Measurements from ENCODE around the gene FGGY. TPM values are rescaled to one million over a fixed set of nuclear protein-coding genes. Genes with fewer than 3 reads are reported as not detected.

The FGGY gene
- total and polyA plus RNA-seq, 3 experiments from 2014 or later: 5.3 to 7.9 (median 6.6) TPM

DNA sequence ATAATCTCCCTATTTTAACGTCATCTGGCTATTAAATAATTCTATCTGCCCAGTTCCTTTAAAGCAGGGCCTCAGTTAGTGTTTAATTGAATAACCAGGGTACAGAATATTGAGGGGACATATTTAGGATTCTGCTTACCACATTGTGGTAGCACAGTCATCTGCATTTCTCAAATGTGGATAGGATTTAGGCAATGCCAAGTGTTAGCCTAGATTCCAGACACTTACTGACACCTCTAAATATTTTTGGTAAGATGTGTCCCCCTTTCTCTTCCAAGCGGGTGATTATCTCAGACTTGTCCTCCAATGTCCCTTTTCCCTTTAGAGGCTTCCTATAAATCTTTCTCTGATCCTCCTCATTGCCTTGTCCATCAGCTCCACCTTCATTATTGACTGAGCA, 357.1 kb downstream of the FGGY start:
- H3K4me1 Mint-ChIP-seq: no peaks in the 10 kb centered on the region

DNA sequence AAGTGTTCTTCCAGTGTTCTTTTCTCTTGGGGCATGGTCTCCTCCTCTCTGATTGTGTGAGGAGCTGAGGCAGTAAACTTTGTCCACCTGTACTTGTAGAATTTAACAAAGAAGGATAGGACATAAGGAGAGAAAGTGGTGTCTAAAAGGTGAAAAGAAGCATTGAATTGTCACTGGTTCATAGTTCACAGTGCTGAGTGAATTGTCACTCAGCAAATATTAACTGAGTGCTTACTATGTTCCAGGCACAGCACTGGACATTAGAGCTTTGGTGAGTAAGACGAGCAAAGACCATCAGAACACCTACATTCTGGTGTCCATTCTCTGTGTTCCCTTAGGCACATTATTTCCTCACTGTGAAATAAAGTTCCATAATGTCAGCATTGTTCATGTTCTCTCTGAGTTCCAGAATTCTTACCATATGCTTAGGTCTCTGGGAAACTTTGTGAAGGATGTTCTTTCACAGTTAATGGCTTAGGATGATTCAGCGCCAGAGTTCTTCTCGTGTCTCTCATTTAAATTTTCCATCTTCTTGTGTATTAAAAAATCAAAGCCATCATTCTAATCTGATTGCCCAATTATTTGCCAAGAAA, 361.1 kb downstream of the FGGY start:
- Mint-ChIP-seq H3K9me3 (peaks cover 0 to 3% (median 0%) of the 10 kb centered on the region in 5 donors), H3K4me3 (no peak overlapping the region), H3K36me3 (peaks cover 0 to 11% (median 1%) of the 10 kb centered on the region in 3 donors), H3K27me3 (no peaks in the 10 kb centered on the region), H3K4me1 (no peaks in the 10 kb centered on the region), H3K27ac (no peak overlapping the region)
- Histone ChIP-seq H3K4me3 (ENCODE audit: low read length) (no peak overlapping the region), H3K27ac (ENCODE audit: low read depth, low read length) (no peak overlapping the region), H3K4me1 (ENCODE audit: insufficient read depth, low read length) (no peaks in the 10 kb centered on the region), H3K36me3 (ENCODE audit: insufficient read depth, low read length) (no peaks in the 10 kb centered on the region), H3K27me3 (ENCODE audit: insufficient read depth, low read length, poor library complexity, severe bottlenecking) (no peaks in the 10 kb centered on the region), H3K9me3 (ENCODE audit: low read length) (no peaks in the 10 kb centered on the region)
- no peak for DNase-seq
- POLR2A ChIA-PET: no interaction called here
- CTCF ChIA-PET: no interaction called here

More for the DNA sequence above, 357.1 kb downstream of the FGGY start:
- no peak overlapping the region for H3K4me3 Mint-ChIP-seq
- peaks cover 0 to 11% (median 1%) of the 10 kb centered on the region in 3 donors for H3K36me3 Mint-ChIP-seq
- Histone ChIP-seq H3K27me3 (ENCODE audit: insufficient read depth, low read length, poor library complexity, severe bottlenecking) (no peaks in the 10 kb centered on the region), H3K4me3 (ENCODE audit: low read length) (no peak overlapping the region), H3K9me3 (ENCODE audit: low read length) (no peaks in the 10 kb centered on the region), H3K4me1 (ENCODE audit: insufficient read depth, low read length) (no peaks in the 10 kb centered on the region), H3K27ac (ENCODE audit: low read depth, low read length) (no peak overlapping the region), H3K36me3 (ENCODE audit: insufficient read depth, low read length) (no peaks in the 10 kb centered on the region)
- no peak overlapping the region for H3K27ac Mint-ChIP-seq
- H3K27me3 Mint-ChIP-seq: no peaks in the 10 kb centered on the region
- POLR2A ChIA-PET: no interaction called here
- CTCF ChIA-PET: no interaction called here
- DNase-seq: no peak
- peaks cover 0 to 8% (median 5%) of the 10 kb centered on the region in 5 donors for H3K9me3 Mint-ChIP-seq

GRCh38 chr1:59664166-59664565, 367.3 kb downstream of the FGGY start:
- H3K27me3 ChIP-seq (ENCODE audit: insufficient read depth, low read length, poor library complexity, severe bottlenecking): no peaks in the 10 kb centered on the region
- no peak for DNase-seq
- peaks cover 2 to 5% (median 3%) of the 10 kb centered on the region in 3 donors for H3K36me3 Mint-ChIP-seq
- H3K27ac Mint-ChIP-seq: no peak overlapping the region
- H3K4me1 ChIP-seq (ENCODE audit: insufficient read depth, low read length): no peaks in the 10 kb centered on the region
- CTCF ChIA-PET: no interaction called here
- no peak overlapping the region for H3K27ac ChIP-seq (ENCODE audit: low read depth, low read length)
- POLR2A ChIA-PET: no interaction called here
- H3K9me3 ChIP-seq (ENCODE audit: low read length): no peaks in the 10 kb centered on the region
- no peaks in the 10 kb centered on the region for H3K4me1 Mint-ChIP-seq
- H3K4me3 ChIP-seq (ENCODE audit: low read length): no peak overlapping the region
- H3K36me3 ChIP-seq (ENCODE audit: insufficient read depth, low read length): no peaks in the 10 kb centered on the region
- H3K4me3 Mint-ChIP-seq: no peak overlapping the region
- no peaks in the 10 kb centered on the region for H3K27me3 Mint-ChIP-seq
- no peaks in the 10 kb centered on the region for H3K9me3 Mint-ChIP-seq

GRCh38 chr1:59666106-59666505, 369.2 kb downstream of the FGGY start:
- Histone ChIP-seq H3K36me3 (ENCODE audit: insufficient read depth, low read length) (no peaks in the 10 kb centered on the region), H3K4me1 (ENCODE audit: insufficient read depth, low read length) (no peaks in the 10 kb centered on the region), H3K27ac (ENCODE audit: low read depth, low read length) (no peak overlapping the region), H3K27me3 (ENCODE audit: insufficient read depth, low read length, poor library complexity, severe bottlenecking) (no peaks in the 10 kb centered on the region), H3K9me3 (ENCODE audit: low read length) (no peaks in the 10 kb centered on the region), H3K4me3 (ENCODE audit: low read length) (no peak overlapping the region)
- H3K4me1 Mint-ChIP-seq: no peaks in the 10 kb centered on the region
- no peaks in the 10 kb centered on the region for H3K9me3 Mint-ChIP-seq
- no peak for DNase-seq
- H3K27me3 Mint-ChIP-seq: no peaks in the 10 kb centered on the region
- no peak overlapping the region for H3K4me3 Mint-ChIP-seq
- H3K27ac Mint-ChIP-seq: no peak overlapping the region
- H3K36me3 Mint-ChIP-seq: peaks cover 2 to 5% (median 4%) of the 10 kb centered on the region in 3 donors
- POLR2A ChIA-PET: no interaction called here
- CTCF ChIA-PET: no interaction called here

GRCh38 chr1:59667020-59667419, 370.1 kb downstream of the FGGY start:
- Histone ChIP-seq H3K4me1 (ENCODE audit: insufficient read depth, low read length) (no peaks in the 10 kb centered on the region), H3K27ac (ENCODE audit: low read depth, low read length) (no peak overlapping the region), H3K9me3 (ENCODE audit: low read length) (no peaks in the 10 kb centered on the region), H3K4me3 (ENCODE audit: low read length) (no peak overlapping the region), H3K27me3 (ENCODE audit: insufficient read depth, low read length, poor library complexity, severe bottlenecking) (no peaks in the 10 kb centered on the region), H3K36me3 (ENCODE audit: insufficient read depth, low read length) (no peaks in the 10 kb centered on the region)
- Mint-ChIP-seq H3K36me3 (peaks cover 2 to 5% (median 4%) of the 10 kb centered on the region in 3 donors), H3K4me1 (no peaks in the 10 kb centered on the region), H3K9me3 (no peaks in the 10 kb centered on the region), H3K27ac (no peak overlapping the region), H3K27me3 (no peaks in the 10 kb centered on the region), H3K4me3 (no peak overlapping the region)
- ChIA-PET POLR2A (no interaction called here), CTCF (no interaction called here)
- DNase-seq: no peak

DNA sequence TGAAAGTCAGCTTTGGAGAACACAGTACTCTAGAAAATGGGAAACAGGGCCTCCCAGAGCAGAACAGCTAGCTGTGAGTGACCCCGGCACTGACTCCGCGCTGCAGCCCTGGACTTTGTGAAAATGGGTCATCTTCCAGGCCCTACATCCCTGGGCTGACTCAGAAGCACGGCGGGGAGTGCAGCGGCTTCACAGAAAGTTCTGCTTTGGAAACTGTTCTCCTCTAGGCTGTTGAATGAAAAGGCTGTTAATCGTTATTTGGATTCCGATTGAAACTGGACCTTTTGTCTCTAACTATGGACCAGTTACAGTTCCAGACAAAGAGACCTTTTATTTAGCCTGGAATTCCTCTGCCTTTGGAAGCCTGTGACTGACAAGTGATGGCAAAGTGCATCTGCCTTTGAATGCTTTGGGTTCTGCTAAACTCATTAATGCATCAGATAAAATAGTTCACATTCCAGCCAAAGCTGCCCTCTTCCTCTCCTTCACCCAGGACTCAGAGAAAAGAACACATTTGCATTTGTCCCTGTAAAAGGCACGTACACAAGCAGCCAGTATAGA, 372.9 kb downstream of the FGGY start:
- no peaks in the 10 kb centered on the region for H3K27me3 Mint-ChIP-seq
- DNase-seq: no peak
- H3K4me1 Mint-ChIP-seq: no peaks in the 10 kb centered on the region
- Histone ChIP-seq H3K27ac (ENCODE audit: low read depth, low read length) (no peak overlapping the region), H3K27me3 (ENCODE audit: insufficient read depth, low read length, poor library complexity, severe bottlenecking) (no peaks in the 10 kb centered on the region), H3K4me1 (ENCODE audit: insufficient read depth, low read length) (no peaks in the 10 kb centered on the region), H3K9me3 (ENCODE audit: low read length) (no peaks in the 10 kb centered on the region), H3K36me3 (ENCODE audit: insufficient read depth, low read length) (no peaks in the 10 kb centered on the region), H3K4me3 (ENCODE audit: low read length) (no peak overlapping the region)
- H3K9me3 Mint-ChIP-seq: no peaks in the 10 kb centered on the region
- ChIA-PET CTCF (interaction anchor here (0.7 kb wide), 1 partner anchor 141 kb away, joined by 3 read pairs; no protein-coding TSS in a partner anchor), POLR2A (no interaction called here)
- H3K27ac Mint-ChIP-seq: no peak overlapping the region
- H3K36me3 Mint-ChIP-seq: peaks cover 2 to 5% (median 4%) of the 10 kb centered on the region in 3 donors
- H3K4me3 Mint-ChIP-seq: no peak overlapping the region

GRCh38 chr1:59670662-59671061, 373.8 kb downstream of the FGGY start:
- ChIA-PET CTCF (no interaction called here), POLR2A (no interaction called here)
- Mint-ChIP-seq H3K9me3 (no peaks in the 10 kb centered on the region), H3K4me1 (no peaks in the 10 kb centered on the region), H3K27me3 (no peaks in the 10 kb centered on the region), H3K27ac (no peak overlapping the region), H3K36me3 (peaks cover 2 to 5% (median 5%) of the 10 kb centered on the region in 3 donors), H3K4me3 (no peak overlapping the region)
- Histone ChIP-seq H3K27me3 (ENCODE audit: insufficient read depth, low read length, poor library complexity, severe bottlenecking) (no peaks in the 10 kb centered on the region), H3K27ac (ENCODE audit: low read depth, low read length) (no peak overlapping the region), H3K4me1 (ENCODE audit: insufficient read depth, low read length) (no peaks in the 10 kb centered on the region), H3K4me3 (ENCODE audit: low read length) (no peak overlapping the region), H3K36me3 (ENCODE audit: insufficient read depth, low read length) (no peaks in the 10 kb centered on the region), H3K9me3 (ENCODE audit: low read length) (no peaks in the 10 kb centered on the region)
- no peak for DNase-seq

- DNase-seq: no peak
- Mint-ChIP-seq H3K4me3 (no peak overlapping the region), H3K9me3 (no peaks in the 10 kb centered on the region), H3K27ac (no peak overlapping the region), H3K4me1 (no peaks in the 10 kb centered on the region), H3K36me3 (peaks cover 2 to 5% (median 4%) of the 10 kb centered on the region in 3 donors), H3K27me3 (no peaks in the 10 kb centered on the region)
- Histone ChIP-seq H3K36me3 (ENCODE audit: insufficient read depth, low read length) (no peaks in the 10 kb centered on the region), H3K9me3 (ENCODE audit: low read length) (no peaks in the 10 kb centered on the region), H3K4me3 (ENCODE audit: low read length) (no peak overlapping the region), H3K4me1 (ENCODE audit: insufficient read depth, low read length) (no peaks in the 10 kb centered on the region), H3K27me3 (ENCODE audit: insufficient read depth, low read length, poor library complexity, severe bottlenecking) (no peaks in the 10 kb centered on the region), H3K27ac (ENCODE audit: low read depth, low read length) (no peak overlapping the region)
- POLR2A ChIA-PET: no interaction called here
- CTCF ChIA-PET: no interaction called here
These were observed 374.4 kb downstream of the FGGY start for GRCh38 chr1:59671066-59671952.
